CD4-positive, alpha-beta T cell treated with Interleukin-6 at 100 ng/mL for 8 hours (primary cell): Measurements from ENCODE around the gene PNMA6F.
"Not testable (repeated sequence)": the region's sequence is repeated elsewhere in the genome, so short reads cannot be mapped to it uniquely, and the experiment has no call there.

ENCODE experiments used
- DNase-seq: peaks from one replicate; pipeline ENCODE4 v3.0.0-alpha.2; 2020; ENCODE audit warnings: mixed read lengths, low spot score

PNMA6F gene

GRCh38 chrX:153302796-153303195 is 18.8 kb downstream of the PNMA6F start:
- DNase-seq: no peak

GRCh38 chrX:153301746-153302145 is 19.8 kb downstream of the PNMA6F start:
- DNase-seq: no peak

GRCh38 chrX:153299855-153300254 is 21.7 kb downstream of the PNMA6F start:
- DNase-seq: no peak

- no peak for DNase-seq
Measured at GRCh38 chrX:153297376-153297775, 24.2 kb downstream of the PNMA6F start.

- DNase-seq: not testable (repeated sequence)
Measured at GRCh38 chrX:153293485-153294071, 28.0 kb downstream of the PNMA6F start.

GRCh38 chrX:153288807-153289206 is 32.8 kb downstream of the PNMA6F start:
- DNase-seq: not testable (repeated sequence)

GRCh38 chrX:153285678-153286077 is 35.9 kb downstream of the PNMA6F start:
- not testable (repeated sequence) for DNase-seq

GRCh38 chrX:153283982-153284381 is 37.6 kb downstream of the PNMA6F start:
- DNase-seq: not testable (repeated sequence)

GRCh38 chrX:153281784-153282183 is 39.8 kb downstream of the PNMA6F start:
- DNase-seq: not testable (repeated sequence)

GRCh38 chrX:153279304-153279703 is 42.3 kb downstream of the PNMA6F start:
- DNase-seq: not testable (repeated sequence)

- DNase-seq: not testable (repeated sequence)
Measured at GRCh38 chrX:153276049-153276448, 45.5 kb downstream of the PNMA6F start.

- not testable (repeated sequence) for DNase-seq
Measured at GRCh38 chrX:153275418-153275817, 46.1 kb downstream of the PNMA6F start.

- DNase-seq: not testable (repeated sequence)
Measured at GRCh38 chrX:153272584-153272983, 49.0 kb downstream of the PNMA6F start.

GRCh38 chrX:153272070-153272469 is 49.5 kb downstream of the PNMA6F start:
- not testable (repeated sequence) for DNase-seq
